H1 (cell line): ENCODE data around the gene OR52K1. TPM values are rescaled to one million over a fixed set of nuclear protein-coding genes. Genes with fewer than 3 reads are reported as not detected.

Source experiments
- BACH1 ChIP-seq: IDR thresholded peaks from 2 replicates; pipeline ENCODE4 v1.6.1; 2012; ENCODE audit warnings: low read length, improper control_type of control experiment
- EZH2 ChIP-seq: fragments of 200-600 bp; sonication (generic); IDR thresholded peaks from 2 replicates; pipeline ENCODE4 v1.7.1; 2012; ENCODE audit warnings: low read depth, mild to moderate bottlenecking, moderate library complexity, low read length, inconsistent platforms; ENCODE audit not compliant: severe bottlenecking
- HDAC2 ChIP-seq, 2 experiments: fragments of 300-600 bp in 1 of 2; sonication (generic) in 1 of 2; IDR thresholded peaks; 2 replicates each; pipeline ENCODE4 v1.6.1; 2011 to 2012; ENCODE audit warnings: low read depth in 2 of 2, low read length in 2 of 2, mild to moderate bottlenecking in 2 of 2, moderate library complexity in 2 of 2, borderline replicate concordance in 1 of 2, inconsistent platforms in 1 of 2
- KDM5A ChIP-seq: fragments of 200-600 bp; IDR thresholded peaks from 2 replicates; pipeline ENCODE4 v1.7.1; 2012; ENCODE audit warnings: mild to moderate bottlenecking, low read length, inconsistent platforms, mixed read lengths
- SP4 ChIP-seq: IDR thresholded peaks from 2 replicates; pipeline ENCODE4 v1.6.1; 2012; ENCODE audit warnings: low read length, inconsistent platforms
- ZNF274 ChIP-seq: IDR thresholded peaks from 2 replicates; pipeline ENCODE4 v1.7.0; 2012; ENCODE audit warnings: low read length, borderline replicate concordance; ENCODE audit errors: extremely low read depth
- polyA plus RNA-seq, 7 experiments: library from polyadenylated mRNA; depleted of rRNA in 3 of 7; stranded (reverse) in 5 of 7; unstranded in 2 of 7; fragments of >200 nt in 5 of 7; fragments of 200-250 nt in 2 of 7; gene quantifications; 1 replicate in 5 of 7; 2 replicates in 1 of 7; 4 replicates in 1 of 7; pipeline versions ENCODE4 v1.2.1 to v1.2.3, GENCODE V29; 2011 to 2013; ENCODE audit warnings: missing spikeins in 2 of 7, mixed read lengths in 2 of 7
- total RNA-seq: library from RNA; stranded (reverse); fragmentation: NEBNext Ultra II Directional; extraction: Animal tissue kit (Norgen Biotek cat#: 25700); gene quantifications from 2 replicates; pipeline ENCODE4 v1.2.1, GENCODE V29; 2021

The OR52K1 gene
- total and polyA plus RNA-seq, 2 of the 8 experiments (the other 6 are each of a cell fraction or from before 2014, with no cell fraction given): not detected

GRCh38 chr11:4491878-4492606 lies 9.6 kb downstream of the OR52K1 start (continued):
- no peak for TF ChIP-seq KDM5A
- no peak for TF ChIP-seq HDAC2 (IDR thresholded peaks at IDR 0.05; ENCODE audit: borderline replicate concordance in 1 of 2, low read depth in 2 of 2, low read length in 2 of 2)
- TF ChIP-seq BACH1: no peak
- TF ChIP-seq SP4: no peak
- no peak for TF ChIP-seq ZNF274
- no peak for TF ChIP-seq EZH2
